ENCODE measurements around the gene PDPR.
"Not testable (repeated sequence)": the region's sequence is repeated elsewhere in the genome, so short reads cannot be mapped to it uniquely, and the experiment has no call there.

PDPR gene

DNA sequence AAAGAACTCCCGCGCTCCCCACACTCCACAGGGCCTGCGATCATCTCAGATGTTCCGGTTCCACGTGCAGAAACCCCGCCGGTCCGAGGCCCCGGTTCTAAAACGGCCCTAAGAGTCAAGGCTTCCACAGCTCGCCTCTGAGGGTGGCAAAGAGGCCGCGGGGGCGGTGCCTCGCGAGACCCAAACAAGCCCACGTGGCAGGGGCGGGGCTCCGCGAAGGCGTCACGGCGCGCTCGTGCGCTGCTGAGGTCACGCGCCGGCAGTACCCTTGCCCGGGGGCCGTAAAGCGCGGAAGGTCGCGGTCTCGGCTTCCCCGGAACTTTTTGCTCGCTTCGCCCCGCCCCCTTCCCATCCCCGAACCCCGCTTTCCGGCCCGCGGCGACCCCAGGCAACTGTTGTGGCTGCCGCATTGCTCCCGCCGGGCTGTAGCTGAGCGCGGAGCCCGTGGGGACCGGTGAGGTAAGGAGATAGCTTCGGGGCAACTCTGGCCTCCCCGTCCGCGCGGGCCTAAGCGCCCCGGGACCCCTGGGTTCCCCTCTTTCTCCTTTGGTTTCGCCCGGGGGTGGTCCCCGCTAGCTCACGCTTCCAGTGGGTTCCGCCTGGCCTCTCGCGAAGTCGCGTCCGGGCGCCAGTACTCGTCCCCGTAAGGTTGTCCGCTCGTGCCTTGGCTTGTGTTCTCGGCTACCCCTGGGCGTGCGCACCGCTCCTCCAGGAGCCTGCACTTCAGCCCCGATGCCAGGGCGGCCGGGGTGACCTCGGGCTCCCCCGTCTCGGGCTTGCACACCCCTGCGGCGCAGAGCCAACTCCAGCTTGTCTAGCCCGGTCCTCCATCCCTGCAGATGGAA is at the start of gene PDPR:
Gene PDPR, plus strand, starts transcription at position 351 of the 845 bp plus-strand sequence. CDS start 6,161 bp downstream, outside the sequence.
- peak; percentile 81 to 83 for DNase-seq

- DNase-seq = peak in 1 of 2 experiments; percentile 2
These were observed 49.2 kb upstream of the PDPR start for GRCh38 chr16:70064841-70065370.

GRCh38 chr16:70065376-70065745 is 48.8 kb upstream of the PDPR start:
- not testable (repeated sequence) for DNase-seq

- DNase-seq = peak; percentile 51 to 60
These were observed 48.1 kb upstream of the PDPR start for GRCh38 chr16:70065746-70066658.

- DNase-seq = not testable (repeated sequence)
These were observed 47.4 kb upstream of the PDPR start for GRCh38 chr16:70066751-70067150.

DNA sequence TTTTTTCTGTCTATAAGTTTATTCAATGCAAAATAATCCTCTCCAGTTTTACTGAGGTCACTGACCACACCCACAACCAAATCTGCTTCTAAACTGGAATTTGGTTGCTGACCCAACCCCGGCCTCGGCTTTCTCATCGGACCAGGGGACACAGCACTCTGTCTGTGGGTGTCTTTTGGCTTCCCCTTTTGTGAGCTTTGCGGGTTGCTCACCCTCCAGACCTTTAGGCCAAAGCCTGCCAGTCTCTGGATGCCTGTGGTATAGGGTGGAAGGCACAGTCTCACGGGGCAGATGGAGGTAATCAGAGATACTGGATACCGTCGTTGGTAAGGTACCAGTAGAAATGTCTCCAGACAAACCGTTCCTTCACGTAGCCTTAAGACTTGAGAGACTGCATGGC is 35.1 kb upstream of the PDPR start:
- not testable (repeated sequence) for DNase-seq

GRCh38 chr16:70081219-70081618 is 32.9 kb upstream of the PDPR start:
- not testable (repeated sequence) for DNase-seq

DNA sequence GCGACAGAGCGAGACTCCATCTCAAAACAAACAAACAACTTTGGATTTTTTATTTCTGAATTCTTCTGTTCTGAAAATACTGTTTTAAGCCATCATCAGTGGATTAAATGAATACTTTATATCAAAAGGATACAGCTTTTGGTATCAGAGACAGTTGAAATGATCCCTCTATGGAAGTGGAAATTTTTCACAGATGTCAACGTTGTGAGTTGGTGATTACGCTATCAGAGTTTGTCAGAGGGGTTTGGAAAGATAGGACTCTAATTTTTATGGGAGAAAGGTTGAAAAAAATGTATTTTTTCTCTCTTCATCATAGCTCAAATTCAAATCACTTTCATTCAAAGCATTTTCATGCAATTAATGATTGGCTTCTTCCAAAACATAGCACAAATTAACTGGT is 30.2 kb upstream of the PDPR start:
- not testable (repeated sequence) for DNase-seq

- not testable (repeated sequence) for DNase-seq
These were observed 26.0 kb upstream of the PDPR start for GRCh38 chr16:70088160-70088559.

DNA sequence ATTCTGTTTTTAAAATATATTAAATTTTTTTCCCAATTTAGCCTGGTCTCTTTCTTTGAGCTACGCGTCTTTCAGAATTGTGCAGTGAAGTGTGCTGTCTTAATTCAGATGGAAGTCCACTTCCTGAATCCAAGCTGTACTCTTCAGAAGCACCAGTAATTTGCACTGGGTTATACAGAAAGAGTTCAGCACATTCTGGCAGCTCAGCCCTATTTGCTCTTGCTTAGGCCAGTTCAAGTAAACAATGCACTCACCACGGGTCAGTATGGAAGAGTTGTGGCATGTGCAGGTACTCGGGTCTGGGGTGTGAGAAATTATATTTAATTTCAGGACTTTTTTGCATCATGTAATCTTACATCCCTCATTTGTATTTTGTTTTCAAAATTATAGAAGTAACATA is 25.3 kb upstream of the PDPR start:
- not testable (repeated sequence) for DNase-seq

DNA sequence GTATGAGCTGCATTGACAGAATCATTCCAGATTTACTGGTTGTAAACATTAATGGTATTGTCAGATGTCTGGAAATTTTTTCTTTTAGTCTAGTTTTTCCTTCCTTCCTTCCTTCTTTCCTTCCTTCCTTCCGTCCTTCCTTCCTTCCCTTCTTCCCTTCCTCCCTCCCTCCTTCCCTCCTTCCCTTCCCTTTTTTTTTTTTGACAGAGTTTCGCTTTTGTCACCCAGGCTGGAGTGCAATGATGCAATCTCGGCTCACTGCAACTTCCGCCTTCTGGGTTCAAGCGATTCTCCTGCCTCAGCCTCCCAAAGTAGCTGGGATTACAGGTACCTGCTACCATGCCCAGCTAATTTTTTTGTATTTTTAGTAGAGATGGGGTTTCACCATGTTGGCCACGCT is 24.8 kb upstream of the PDPR start:
- DNase-seq = not testable (repeated sequence)

DNA sequence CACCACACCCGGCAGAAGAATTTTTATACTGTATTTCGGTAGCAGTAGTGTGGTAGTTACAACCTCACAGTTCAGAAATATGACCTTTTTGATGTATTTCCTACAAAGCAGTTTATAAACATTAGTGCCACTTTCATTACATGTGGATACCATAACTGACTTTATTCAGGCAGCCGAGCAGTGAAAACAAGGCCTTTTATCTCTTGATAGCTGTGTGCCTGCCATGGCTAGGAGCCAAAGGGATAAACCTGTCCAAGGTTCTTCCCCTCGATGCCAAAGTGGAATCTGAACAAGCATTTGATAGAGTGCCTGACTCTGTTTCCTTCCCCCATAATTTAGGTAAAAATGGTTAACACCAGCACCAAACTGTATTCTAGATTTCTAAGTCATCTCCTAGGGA is 23.0 kb upstream of the PDPR start:
- DNase-seq = not testable (repeated sequence)

DNA sequence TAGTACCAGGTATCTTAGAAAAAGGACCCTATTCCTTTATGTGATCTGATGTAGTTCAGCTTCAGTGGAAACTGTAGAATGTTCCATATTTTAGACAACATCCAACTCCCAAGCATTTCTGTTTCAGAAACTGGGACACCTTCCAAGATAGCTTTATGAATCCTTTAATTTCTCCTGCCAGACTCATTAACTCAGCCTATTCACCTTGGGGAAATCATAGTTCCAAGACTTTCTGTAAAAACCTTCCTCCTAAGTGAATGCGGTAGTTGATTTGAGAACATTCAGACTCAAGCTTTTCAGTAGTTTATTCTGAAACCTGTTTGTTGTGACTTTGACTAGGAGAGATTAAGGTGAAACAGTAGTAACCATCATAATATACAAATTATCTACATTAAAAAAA is 20.0 kb upstream of the PDPR start:
- DNase-seq = not testable (repeated sequence)

- DNase-seq = not testable (repeated sequence)
These were observed 4.4 kb upstream of the PDPR start for GRCh38 chr16:70109583-70110279.

- peak in 1 of 2 experiments; percentile 5 for DNase-seq
These were observed 2.0 kb upstream of the PDPR start for GRCh38 chr16:70112162-70112561.

DNA sequence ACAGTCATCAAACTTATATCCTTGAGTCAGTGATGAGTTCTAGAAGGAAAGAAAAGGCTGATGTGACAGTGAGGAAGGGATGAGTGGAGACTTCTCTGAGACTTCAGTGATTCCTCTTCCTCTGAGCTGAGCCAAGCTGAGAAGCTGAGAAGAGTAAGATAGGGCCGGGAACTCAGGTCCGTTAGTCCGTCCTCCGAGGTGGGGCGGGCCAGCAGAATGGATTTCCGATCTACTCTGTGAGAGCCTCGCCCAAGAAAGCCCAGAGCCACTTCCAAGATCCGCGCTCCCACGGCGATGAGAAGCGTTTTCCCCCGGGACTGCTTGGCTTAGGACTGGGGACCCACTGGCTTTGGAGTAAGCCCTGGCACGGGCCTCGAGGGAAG is 542 bp upstream of the PDPR start:
- not testable (repeated sequence) for DNase-seq

DNA sequence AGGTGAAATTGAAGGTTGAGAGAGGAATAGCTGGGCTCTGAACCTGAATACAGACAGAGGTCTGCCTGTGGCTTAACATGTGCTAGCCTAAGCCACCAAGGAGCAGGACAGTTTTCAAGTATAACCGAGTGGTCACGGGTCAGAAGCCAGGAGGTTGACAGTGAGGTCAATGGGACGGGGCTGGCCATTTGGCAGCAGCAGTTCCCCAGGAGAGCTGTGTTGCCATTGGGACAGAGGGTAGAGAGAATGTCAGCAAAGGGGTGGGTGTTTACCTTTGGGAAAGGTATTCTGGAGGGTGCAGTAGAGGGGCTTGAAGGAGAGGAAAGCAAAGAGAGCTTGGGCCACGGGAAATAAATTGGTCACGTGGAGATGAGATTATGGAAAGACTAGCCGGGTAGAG is 4.2 kb downstream of the PDPR start:
- not testable (repeated sequence) for DNase-seq

DNA sequence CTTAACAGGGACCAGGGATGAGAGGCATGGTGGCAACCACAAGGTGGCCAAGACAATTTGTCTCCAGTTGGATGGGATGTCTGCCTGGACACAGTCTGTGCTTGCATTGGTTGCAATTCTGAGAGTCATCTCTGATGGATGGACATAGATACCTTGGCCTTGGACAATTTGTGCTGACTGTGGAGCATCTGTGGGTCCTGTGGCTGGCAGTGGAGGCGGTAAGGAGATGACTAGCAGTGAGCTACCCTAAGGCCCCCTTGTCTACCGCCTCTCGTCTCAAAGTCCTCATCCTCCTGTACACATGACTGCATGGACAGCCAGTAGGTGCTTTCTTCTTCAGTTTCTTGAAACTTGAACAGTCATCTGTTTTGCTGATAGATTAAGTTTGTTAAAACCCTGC is 4.6 kb downstream of the PDPR start:
- not testable (repeated sequence) for DNase-seq

GRCh38 chr16:70120398-70120797 is 6.3 kb downstream of the PDPR start:
- not testable (repeated sequence) for DNase-seq

- not testable (repeated sequence) for DNase-seq
These were observed 9.7 kb downstream of the PDPR start for GRCh38 chr16:70123822-70124221.

DNA sequence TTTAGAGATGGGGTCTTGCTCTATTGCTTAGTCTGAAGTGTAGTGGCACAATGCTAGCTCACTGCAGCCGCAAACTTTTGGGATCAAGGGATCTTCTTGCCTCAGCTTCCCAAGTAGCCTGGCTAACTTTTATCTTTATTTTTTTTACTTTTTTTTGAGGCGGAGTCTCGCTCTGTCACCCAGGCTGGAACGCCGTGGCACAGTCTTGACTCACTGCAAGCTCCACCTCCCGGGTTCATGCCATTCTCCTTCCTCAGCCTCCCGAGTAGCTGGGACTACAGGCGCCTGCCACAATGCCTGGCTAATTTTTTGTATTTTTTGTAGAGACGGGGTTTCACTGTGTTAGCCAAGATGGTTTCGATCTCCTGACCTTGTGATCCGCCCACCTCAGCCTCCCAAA is 12.1 kb downstream of the PDPR start:
- not testable (repeated sequence) for DNase-seq

GRCh38 chr16:70127706-70128105 is 13.6 kb downstream of the PDPR start:
- not testable (repeated sequence) for DNase-seq

- not testable (repeated sequence) for DNase-seq
These were observed 14.7 kb downstream of the PDPR start for GRCh38 chr16:70128844-70129243.

Measured in Kasumi-1 (cell line).